SK-N-SH (cell line): ENCODE data around the gene FMNL2. TPM values are rescaled to one million over a fixed set of nuclear protein-coding genes. Genes with fewer than 3 reads are reported as not detected.

Experiments used
- CTCF ChIA-PET: fragments of 300-600, 350-600 bp; formaldehyde crosslinking; extraction: SDS; loops from one replicate; lab custom pipeline; 2021; lab: Yijun Ruan, JAX
- POLR2A ChIA-PET: fragments of 350-600 bp; sonication (Branson Sonifier 250); formaldehyde crosslinking; extraction: SDS; loops from one replicate; lab custom pipeline; 2020; ENCODE audit warnings: antibody characterized with exemption, inconsistent platforms; lab: Yijun Ruan, JAX
- DNase-seq: peaks from one replicate; pipeline ENCODE4 v3.0.0; 2012
- H2AFZ ChIP-seq: fragments of 200-600 bp; sonication (generic); 2 replicates; pipeline ENCODE4 v1.8.1; 2016; ENCODE audit warnings: antibody characterized with exemption, mild to moderate bottlenecking, low read depth
- H3F3A ChIP-seq: fragments of 200-600 bp; sonication (generic); replicated peaks from 2 replicates; pipeline ENCODE3; 2016; ENCODE audit warnings: antibody characterized with exemption, mild to moderate bottlenecking; ENCODE audit not compliant: insufficient read depth
- H3K27ac ChIP-seq, 2 experiments: fragments of 200-500 bp in 1 of 2; fragments of 200-600 bp in 1 of 2; sonication (Bioruptor generic) in 1 of 2; sonication (generic), shearing (Covaris generic) in 1 of 2; 2 replicates each; pipeline versions ENCODE4 v1.5.1 to v1.6.1; 2014 to 2016; ENCODE audit warnings: low read depth in 2 of 2, inconsistent platforms in 1 of 2, low read length in 1 of 2, mild to moderate bottlenecking in 1 of 2, mixed read lengths in 1 of 2
- H3K27me3 ChIP-seq: fragments of 200-600 bp; sonication (generic), shearing (Covaris generic); 2 replicates; pipeline ENCODE4 v1.6.1; 2016; ENCODE audit warnings: mixed run types; ENCODE audit not compliant: insufficient read depth
- H3K36me3 ChIP-seq, 2 experiments: fragments of 200-500 bp in 1 of 2; fragments of 200-600 bp in 1 of 2; sonication (Bioruptor generic) in 1 of 2; sonication (generic) in 1 of 2; replicated peaks in 1 of 2; 2 replicates each; pipeline versions ENCODE3 to v1.5.1; 2014 to 2016; ENCODE audit warnings: low read length in 1 of 2, mild to moderate bottlenecking in 1 of 2; ENCODE audit not compliant: insufficient read depth in 2 of 2, control insufficient read depth in 1 of 2
- H3K4me1 ChIP-seq, 2 experiments: fragments of 200-500 bp in 1 of 2; fragments of 200-600 bp in 1 of 2; sonication (Bioruptor generic) in 1 of 2; sonication (generic), shearing (Covaris generic) in 1 of 2; 2 replicates each; pipeline versions ENCODE4 v1.5.1 to v1.6.1; 2014 to 2016; ENCODE audit warnings: low read depth in 1 of 2, low read length in 1 of 2, mixed run types in 1 of 2; ENCODE audit not compliant: insufficient read depth in 2 of 2, control insufficient read depth in 1 of 2
- H3K4me2 ChIP-seq: fragments of 200-600 bp; sonication (generic), shearing (Covaris generic); 2 replicates; pipeline ENCODE4 v1.6.1; 2017; ENCODE audit warnings: mixed run types
- H3K4me3 ChIP-seq, 2 experiments: fragments of 200-500 bp in 1 of 2; fragments of 200-600 bp in 1 of 2; sonication (Bioruptor generic) in 1 of 2; sonication (generic), shearing (Covaris generic) in 1 of 2; 2 replicates each; pipeline versions ENCODE4 v1.5.1 to v1.8.1; 2014 to 2016; ENCODE audit warnings: low read depth in 2 of 2, inconsistent platforms in 1 of 2, low read length in 1 of 2, mild to moderate bottlenecking in 1 of 2, mixed read lengths in 1 of 2, moderate library complexity in 1 of 2
- H3K79me2 ChIP-seq: fragments of 200-600 bp; sonication (generic); 2 replicates; pipeline ENCODE4 v1.8.1; 2017; ENCODE audit warnings: mild to moderate bottlenecking; ENCODE audit not compliant: insufficient read depth
- H3K9ac ChIP-seq: fragments of 200-600 bp; sonication (generic); 2 replicates; pipeline ENCODE4 v1.6.1; 2017; ENCODE audit warnings: mixed run types
- H3K9me2 ChIP-seq: fragments of 200-600 bp; sonication (generic); 2 replicates; pipeline ENCODE4 v1.6.1; 2017; ENCODE audit warnings: mixed run types
- H3K9me3 ChIP-seq: fragments of 200-600 bp; sonication (generic); 2 replicates; pipeline ENCODE4 v1.6.1; 2017; ENCODE audit warnings: mixed run types, mild to moderate bottlenecking, moderate library complexity
- H4K20me1 ChIP-seq: fragments of 200-600 bp; sonication (generic); 2 replicates; pipeline ENCODE4 v1.6.1; 2017; ENCODE audit warnings: mild to moderate bottlenecking, mixed run types; ENCODE audit not compliant: insufficient read depth
- CHD2 ChIP-seq: fragments of 150-350 bp; IDR thresholded peaks from 2 replicates; pipeline ENCODE4 v1.6.1; 2018; ENCODE audit warnings: low read length; ENCODE audit not compliant: partially characterized antibody
- CTCF ChIP-seq: fragments of 200-600 bp; sonication (generic); IDR thresholded peaks from 2 replicates; pipeline ENCODE4 v1.6.1; 2017; ENCODE audit warnings: antibody characterized with exemption, mild to moderate bottlenecking, moderate library complexity
- ELF1 ChIP-seq: IDR thresholded peaks from 2 replicates; pipeline ENCODE4 v1.4.0; 2012
- EP300 ChIP-seq, 2 experiments: IDR thresholded peaks; 2 replicates each; pipeline versions ENCODE4 v1.4.0 to v1.6.1; 2012; ENCODE audit warnings: borderline replicate concordance in 1 of 2, low read depth in 1 of 2, low read length in 1 of 2
- EZH2phosphoT487 ChIP-seq: fragments of 200-600 bp; sonication (generic); IDR thresholded peaks from 2 replicates; pipeline ENCODE4 v1.6.1; 2017; ENCODE audit warnings: low read depth, mixed run types, mild to moderate bottlenecking, antibody characterized with exemption, moderate library complexity, borderline replicate concordance
- FOSL2 ChIP-seq: IDR thresholded peaks from 2 replicates; pipeline ENCODE4 v1.4.0; 2012; ENCODE audit warnings: low read depth, mild to moderate bottlenecking, moderate library complexity, borderline replicate concordance
- GABPA ChIP-seq: IDR thresholded peaks from 2 replicates; pipeline ENCODE4 v1.4.0; 2012; ENCODE audit warnings: low read depth, mild to moderate bottlenecking
- JUND ChIP-seq: IDR thresholded peaks from 2 replicates; pipeline ENCODE4 v1.4.0; 2012
- MEF2A ChIP-seq: IDR thresholded peaks from 2 replicates; pipeline ENCODE4 v1.4.0; 2012; ENCODE audit warnings: low read depth, borderline replicate concordance
- MXI1 ChIP-seq: IDR thresholded peaks from 2 replicates; pipeline ENCODE4 v1.6.1; 2012; ENCODE audit warnings: mild to moderate bottlenecking, low read depth, low read length, improper control_type of control experiment
- NFIC ChIP-seq: IDR thresholded peaks from 2 replicates; pipeline ENCODE4 v1.4.0; 2012; ENCODE audit warnings: borderline replicate concordance
- NRF1 ChIP-seq: IDR thresholded peaks from 2 replicates; pipeline ENCODE4 v1.6.1; 2012; ENCODE audit warnings: low read depth, mild to moderate bottlenecking, low read length
- POLR2AphosphoS5 ChIP-seq: IDR thresholded peaks from 2 replicates; pipeline ENCODE4 v1.6.1; 2012; ENCODE audit warnings: low read depth, low read length
- RAD21 ChIP-seq: IDR thresholded peaks from 2 replicates; pipeline ENCODE4 v1.6.1; 2012; ENCODE audit warnings: mild to moderate bottlenecking, low read length
- RCOR1 ChIP-seq: fragments of 150-350 bp; IDR thresholded peaks from 2 replicates; pipeline ENCODE4 v1.6.1; 2017; ENCODE audit warnings: antibody characterized with exemption, low read length
- RFX5 ChIP-seq: IDR thresholded peaks from 2 replicates; pipeline ENCODE4 v1.6.1; 2012; ENCODE audit warnings: mild to moderate bottlenecking, improper control_type of control experiment, low read length
- RXRA ChIP-seq: IDR thresholded peaks from 2 replicates; pipeline ENCODE4 v1.4.0; 2012; ENCODE audit warnings: low read depth, mild to moderate bottlenecking, borderline replicate concordance
- SIN3A ChIP-seq: IDR thresholded peaks from 2 replicates; pipeline ENCODE4 v1.6.1; 2012; ENCODE audit warnings: low read depth, mild to moderate bottlenecking, low read length, moderate library complexity, borderline replicate concordance
- SMC3 ChIP-seq: IDR thresholded peaks from 2 replicates; pipeline ENCODE4 v1.6.1; 2012; ENCODE audit warnings: low read depth, low read length, improper control_type of control experiment
- TAF1 ChIP-seq: IDR thresholded peaks from 2 replicates; pipeline ENCODE4 v1.6.1; 2012; ENCODE audit warnings: low read depth, mild to moderate bottlenecking, low read length, moderate library complexity, borderline replicate concordance
- TCF12 ChIP-seq: IDR thresholded peaks from 2 replicates; pipeline ENCODE4 v1.4.0; 2012
- TEAD4 ChIP-seq: IDR thresholded peaks from 2 replicates; pipeline ENCODE4 v1.4.0; 2012; ENCODE audit warnings: mild to moderate bottlenecking, borderline replicate concordance; ENCODE audit not compliant: insufficient read depth
- USF2 ChIP-seq: fragments of 150-350 bp; IDR thresholded peaks from 2 replicates; pipeline ENCODE4 v1.6.1; 2017; ENCODE audit warnings: antibody characterized with exemption, low read length, low read depth, borderline replicate concordance
- YY1 ChIP-seq: IDR thresholded peaks from 2 replicates; pipeline ENCODE4 v1.4.0; 2012; ENCODE audit warnings: low read depth, mild to moderate bottlenecking
- WGBS: methylation state at CpG from one replicate; pipeline ENCODE4 v1.1.6; 2017; ENCODE audit warnings: low lambda C conversion rate; 5-methylcytosine and 5-hydroxymethylcytosine counted together
- polyA plus RNA-seq, 3 experiments: library from polyadenylated mRNA; depleted of rRNA; stranded (reverse); fragments of >200 nt; gene quantifications; 2 replicates each; pipeline ENCODE4 v1.2.3, GENCODE V29; 2012
- TF ChIP-seq, protein P1 (sequence below): IDR thresholded peaks from 2 replicates; pipeline ENCODE4 v1.6.1; 2012; ENCODE audit warnings: mild to moderate bottlenecking, low read depth, low read length, moderate library complexity
- TF ChIP-seq, protein P2 (sequence below): IDR thresholded peaks from 2 replicates; pipeline ENCODE4 v1.4.0; 2012; ENCODE audit warnings: low read depth, borderline replicate concordance
- TF ChIP-seq, protein P3 (sequence below): fragments of 150-350 bp; IDR thresholded peaks from 2 replicates; pipeline ENCODE4 v1.6.1; 2016; ENCODE audit warnings: mild to moderate bottlenecking, low read depth, low read length

Gene FMNL2
- polyA plus RNA-seq, 1 of the 3 experiments (the other 2 are of a cell fraction) = 14.5 TPM

DNA sequence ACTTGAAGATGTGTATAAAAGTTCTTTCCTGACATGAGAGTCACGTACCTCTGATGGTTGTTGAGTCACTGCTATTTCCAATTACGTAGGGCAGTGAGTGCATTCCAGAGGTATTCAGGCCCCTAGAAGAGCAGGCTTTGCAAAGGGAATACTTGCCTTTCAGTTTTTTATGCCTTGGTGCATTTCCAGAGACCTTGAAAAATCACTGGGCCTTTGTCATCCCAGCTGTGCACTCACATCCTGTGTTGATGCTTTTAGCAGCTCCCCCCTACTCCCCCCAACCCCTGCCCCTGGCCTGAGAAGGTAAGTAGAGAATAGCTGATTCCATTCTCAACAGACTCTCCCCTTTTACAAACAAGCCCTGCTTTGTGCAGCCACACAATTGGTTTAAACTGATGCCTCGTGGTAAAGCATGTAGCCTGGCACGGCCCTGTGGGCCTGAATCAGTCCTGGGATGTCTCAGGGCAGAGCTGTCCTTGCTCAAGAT is 208.1 kb downstream of the FMNL2 start:
- H4K20me1 ChIP-seq = no peaks in the 10 kb centered on the region
- 6% methylated on average over 4 of the region's 4 CpGs for WGBS
- H3K27ac ChIP-seq = peak overlapping the region; percentile 83 to 87
- peak overlapping the region; percentile 50; the same call in 1 of the 2 replicates for H3K4me2 ChIP-seq
- ChIA-PET CTCF (no interaction called here), POLR2A (no interaction called here)
- no peaks in the 10 kb centered on the region for H3K9me3 ChIP-seq
- H3K4me1 ChIP-seq = peaks cover 13 to 27% of the 10 kb centered on the region in 2 experiments
- peak; percentile 14 for DNase-seq
- H3K27me3 ChIP-seq = no peaks in the 10 kb centered on the region
- H3K36me3 ChIP-seq = no peaks in the 10 kb centered on the region
- H3F3A ChIP-seq = peaks cover 20% of the 10 kb centered on the region
- H3K9ac ChIP-seq = peak overlapping the region; percentile 51; the same call in 1 of the 2 replicates
- no peak overlapping the region for H2AFZ ChIP-seq
- H3K4me3 ChIP-seq = no peak overlapping the region
- H3K79me2 ChIP-seq = 0 out of 2 replicates have a peak, but pooled peaks cover under 1% of the 10 kb centered on the region
- no peaks in the 10 kb centered on the region for H3K9me2 ChIP-seq
- TF ChIP-seq JUND = peak; percentile 87
- TF ChIP-seq, protein P1, sequence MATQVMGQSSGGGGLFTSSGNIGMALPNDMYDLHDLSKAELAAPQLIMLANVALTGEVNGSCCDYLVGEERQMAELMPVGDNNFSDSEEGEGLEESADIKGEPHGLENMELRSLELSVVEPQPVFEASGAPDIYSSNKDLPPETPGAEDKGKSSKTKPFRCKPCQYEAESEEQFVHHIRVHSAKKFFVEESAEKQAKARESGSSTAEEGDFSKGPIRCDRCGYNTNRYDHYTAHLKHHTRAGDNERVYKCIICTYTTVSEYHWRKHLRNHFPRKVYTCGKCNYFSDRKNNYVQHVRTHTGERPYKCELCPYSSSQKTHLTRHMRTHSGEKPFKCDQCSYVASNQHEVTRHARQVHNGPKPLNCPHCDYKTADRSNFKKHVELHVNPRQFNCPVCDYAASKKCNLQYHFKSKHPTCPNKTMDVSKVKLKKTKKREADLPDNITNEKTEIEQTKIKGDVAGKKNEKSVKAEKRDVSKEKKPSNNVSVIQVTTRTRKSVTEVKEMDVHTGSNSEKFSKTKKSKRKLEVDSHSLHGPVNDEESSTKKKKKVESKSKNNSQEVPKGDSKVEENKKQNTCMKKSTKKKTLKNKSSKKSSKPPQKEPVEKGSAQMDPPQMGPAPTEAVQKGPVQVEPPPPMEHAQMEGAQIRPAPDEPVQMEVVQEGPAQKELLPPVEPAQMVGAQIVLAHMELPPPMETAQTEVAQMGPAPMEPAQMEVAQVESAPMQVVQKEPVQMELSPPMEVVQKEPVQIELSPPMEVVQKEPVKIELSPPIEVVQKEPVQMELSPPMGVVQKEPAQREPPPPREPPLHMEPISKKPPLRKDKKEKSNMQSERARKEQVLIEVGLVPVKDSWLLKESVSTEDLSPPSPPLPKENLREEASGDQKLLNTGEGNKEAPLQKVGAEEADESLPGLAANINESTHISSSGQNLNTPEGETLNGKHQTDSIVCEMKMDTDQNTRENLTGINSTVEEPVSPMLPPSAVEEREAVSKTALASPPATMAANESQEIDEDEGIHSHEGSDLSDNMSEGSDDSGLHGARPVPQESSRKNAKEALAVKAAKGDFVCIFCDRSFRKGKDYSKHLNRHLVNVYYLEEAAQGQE = peak; percentile 23; the same call in 1 of the 2 replicates
- no peak for TF ChIP-seq CHD2
- no peak for TF ChIP-seq CTCF
- peak; percentile 78 for TF ChIP-seq TEAD4
- TF ChIP-seq NRF1 = no peak
- peak; percentile 74 for TF ChIP-seq TCF12
- peak; percentile 90 for TF ChIP-seq FOSL2
- TF ChIP-seq, protein P2, sequence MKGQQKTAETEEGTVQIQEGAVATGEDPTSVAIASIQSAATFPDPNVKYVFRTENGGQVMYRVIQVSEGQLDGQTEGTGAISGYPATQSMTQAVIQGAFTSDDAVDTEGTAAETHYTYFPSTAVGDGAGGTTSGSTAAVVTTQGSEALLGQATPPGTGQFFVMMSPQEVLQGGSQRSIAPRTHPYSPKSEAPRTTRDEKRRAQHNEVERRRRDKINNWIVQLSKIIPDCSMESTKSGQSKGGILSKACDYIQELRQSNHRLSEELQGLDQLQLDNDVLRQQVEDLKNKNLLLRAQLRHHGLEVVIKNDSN = no peak
- no peak for TF ChIP-seq RCOR1
- no peak for TF ChIP-seq TAF1
- no peak for TF ChIP-seq GABPA
- no peak for TF ChIP-seq EZH2phosphoT487
- no peak for TF ChIP-seq MXI1
- no peak for TF ChIP-seq RAD21
- TF ChIP-seq RFX5 = no peak
- TF ChIP-seq SIN3A = no peak
- TF ChIP-seq, protein P3, sequence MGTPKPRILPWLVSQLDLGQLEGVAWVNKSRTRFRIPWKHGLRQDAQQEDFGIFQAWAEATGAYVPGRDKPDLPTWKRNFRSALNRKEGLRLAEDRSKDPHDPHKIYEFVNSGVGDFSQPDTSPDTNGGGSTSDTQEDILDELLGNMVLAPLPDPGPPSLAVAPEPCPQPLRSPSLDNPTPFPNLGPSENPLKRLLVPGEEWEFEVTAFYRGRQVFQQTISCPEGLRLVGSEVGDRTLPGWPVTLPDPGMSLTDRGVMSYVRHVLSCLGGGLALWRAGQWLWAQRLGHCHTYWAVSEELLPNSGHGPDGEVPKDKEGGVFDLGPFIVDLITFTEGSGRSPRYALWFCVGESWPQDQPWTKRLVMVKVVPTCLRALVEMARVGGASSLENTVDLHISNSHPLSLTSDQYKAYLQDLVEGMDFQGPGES = no peak
- 0 out of 2 replicates have a peak, but pooled peaks have one; percentile 35 for TF ChIP-seq MEF2A
- no peak for TF ChIP-seq SMC3
- no peak for TF ChIP-seq YY1
- peak in 1 of 2 experiments; percentile 79; a peak in 2 of 4 replicates for TF ChIP-seq EP300 (IDR thresholded peaks at IDR 0.05; ENCODE audit: borderline replicate concordance in 1 of 2, low read depth in 1 of 2, low read length in 1 of 2)
- peak; percentile 50; the same call in 1 of the 2 replicates for TF ChIP-seq POLR2AphosphoS5
- TF ChIP-seq ELF1 = no peak
- peak; percentile 76 for TF ChIP-seq NFIC
- no peak for TF ChIP-seq USF2
- peak; percentile 64; the same call in 1 of the 2 replicates for TF ChIP-seq RXRA
